Smooth muscle cell of bladder (primary cell): ENCODE measurements around the gene INVS. TPM values are rescaled to one million over a fixed set of nuclear protein-coding genes. Genes with fewer than 3 reads are reported as not detected.

Source experiments
- total RNA-seq: library from RNA; depleted of rRNA; stranded (reverse); fragments of >200 nt; gene quantifications from 2 replicates; pipeline ENCODE4 v1.2.3, GENCODE V29; 2014

Gene INVS
- 26.7 and 32.3 TPM in 2 replicates for total RNA-seq

GRCh38 chr9:100098887-100099721 lies at the start of gene INVS, which contains the start of gene ERP44:
TSS of gene INVS (plus strand) at chr9:100099243. CDS start at chr9:100104522, 5,279 bp downstream.
TSS of gene ERP44 (minus strand) at chr9:100099000. CDS start at chr9:100098840, 160 bp downstream.

Other genes with a start within 250 kb of the INVS start
- gene STX17, start 192.6 kb upstream of the INVS start, total RNA-seq, result 14.5 and 16.5 TPM in 2 replicates
- gene ERP44, start 243 bp upstream of the INVS start, total RNA-seq, result 9.0 and 11.1 TPM in 2 replicates